Endothelial cell of umbilical vein (primary cell): ENCODE data around the gene KIF25. TPM values are rescaled to one million over a fixed set of nuclear protein-coding genes. Genes with fewer than 3 reads are reported as not detected.

Source experiments
- BruUV-seq: library from RNA; stranded (reverse); fragments of 400-500 nt; replicated peaks from 2 replicates; lab custom pipeline; 2021; lab: Mats Ljungman, UMichigan
- CTCF ChIA-PET: fragments of 300-600, 350-600 bp; sonication (Branson Sonifier 250); formaldehyde crosslinking; loops from one replicate; lab custom pipeline; 2021; ENCODE audit warnings: antibody characterized with exemption, inconsistent platforms; lab: Charles Lee
- POLR2A ChIA-PET: fragments of 300-600, 350-600 bp; sonication (Branson Sonifier 250); formaldehyde crosslinking; loops from one replicate; lab custom pipeline; 2021; ENCODE audit warnings: antibody characterized with exemption, inconsistent platforms; lab: Charles Lee
- DNase-seq: peaks from one replicate; pipeline ENCODE4 v3.0.0-alpha.2; 2011; ENCODE audit warnings: low read depth, low spot score
- FAIRE-seq: peaks from 2 replicates; lab custom pipeline; 2011; peaks lifted over from hg19 to GRCh38; lab: Jason Lieb, UNC
- H2AFZ ChIP-seq: 2 replicates; pipeline ENCODE4 v1.6.0; 2012; ENCODE audit warnings: low read depth, low read length, control low read depth, inconsistent platforms
- H3K27ac ChIP-seq: 2 replicates; pipeline ENCODE4 v1.5.1; 2011; ENCODE audit warnings: low read depth, mild to moderate bottlenecking, control low read depth, low read length, moderate library complexity; ENCODE audit not compliant: insufficient read depth
- H3K27me3 ChIP-seq, 2 experiments: 2 replicates each; pipeline versions ENCODE4 v1.6.0 to v1.6.1; 2011; ENCODE audit warnings: low read length in 2 of 2, mixed read lengths in 1 of 2; ENCODE audit not compliant: control insufficient read depth in 2 of 2, insufficient read depth in 2 of 2
- H3K36me3 ChIP-seq, 2 experiments: 2 replicates in 1 of 2; 3 replicates in 1 of 2; pipeline ENCODE4 v1.5.1; 2011; ENCODE audit warnings: low read length in 2 of 2, mild to moderate bottlenecking in 1 of 2, moderate library complexity in 1 of 2; ENCODE audit not compliant: control insufficient read depth in 2 of 2, insufficient read depth in 2 of 2; ENCODE audit errors: extremely low read depth in 1 of 2
- H3K4me1 ChIP-seq: 3 replicates; pipeline ENCODE4 v1.5.1; 2011; ENCODE audit warnings: mild to moderate bottlenecking, low read length; ENCODE audit not compliant: control insufficient read depth, insufficient read depth; ENCODE audit errors: extremely low read depth
- H3K4me2 ChIP-seq: 2 replicates; pipeline ENCODE4 v1.6.1; 2011; ENCODE audit warnings: low read length, control low read depth, mixed read lengths; ENCODE audit not compliant: insufficient read depth
- H3K4me3 ChIP-seq, 3 experiments: fragments of 200-600 bp in 1 of 3; sonication (generic), shearing (Covaris generic) in 1 of 3; replicated peaks in 1 of 3; 2 replicates each; pipeline ENCODE4 v1.5.1; 2011 to 2016; ENCODE audit warnings: control low read depth in 3 of 3, low read length in 3 of 3, mild to moderate bottlenecking in 2 of 3, inconsistent platforms in 1 of 3, low read depth in 1 of 3, moderate library complexity in 1 of 3; ENCODE audit not compliant: insufficient read depth in 1 of 3
- H3K79me2 ChIP-seq: 2 replicates; pipeline ENCODE4 v1.6.0; 2012; ENCODE audit warnings: low read length, inconsistent platforms; ENCODE audit not compliant: control insufficient read depth, insufficient read depth
- H3K9ac ChIP-seq: replicated peaks from 2 replicates; pipeline ENCODE3; 2011; ENCODE audit warnings: low read length, control low read depth; ENCODE audit not compliant: insufficient read depth; ENCODE audit errors: extremely low read depth
- H3K9me1 ChIP-seq: replicated peaks from 3 replicates; pipeline ENCODE4 v1.6.0; 2011; ENCODE audit warnings: mild to moderate bottlenecking, low read length; ENCODE audit not compliant: control insufficient read depth, insufficient read depth; ENCODE audit errors: extremely low read depth
- H3K9me3 ChIP-seq: replicated peaks from 2 replicates; pipeline ENCODE4 v1.5.1; 2012; ENCODE audit warnings: low read length, inconsistent platforms; ENCODE audit not compliant: control insufficient read depth, insufficient read depth
- H4K20me1 ChIP-seq: replicated peaks from 2 replicates; pipeline ENCODE3; 2011; ENCODE audit warnings: mild to moderate bottlenecking, low read length; ENCODE audit not compliant: control insufficient read depth, insufficient read depth; ENCODE audit errors: extremely low read depth
- EZH2 ChIP-seq: IDR thresholded peaks from 2 replicates; pipeline ENCODE4 v1.6.1; 2012; ENCODE audit warnings: borderline replicate concordance, low read depth, mild to moderate bottlenecking, moderate library complexity, low read length, inconsistent platforms; ENCODE audit not compliant: severe bottlenecking
- FOS ChIP-seq: IDR thresholded peaks from 2 replicates; pipeline ENCODE4 v1.6.1; 2011; ENCODE audit warnings: mild to moderate bottlenecking, low read length, moderate library complexity, borderline replicate concordance; ENCODE audit not compliant: insufficient read depth
- GATA2 ChIP-seq: IDR thresholded peaks from 2 replicates; pipeline ENCODE4 v1.7.0; 2011; ENCODE audit warnings: low read depth, mild to moderate bottlenecking, moderate library complexity, mixed read lengths, low read length; ENCODE audit not compliant: insufficient read length, insufficient read depth
- JUN ChIP-seq: IDR thresholded peaks from 2 replicates; pipeline ENCODE4 v1.6.1; 2011; ENCODE audit warnings: borderline replicate concordance, low read depth; ENCODE audit not compliant: insufficient read length, insufficient read depth
- MYC ChIP-seq: IDR thresholded peaks from one replicate; pipeline ENCODE4 v1.6.1; 2011; ENCODE audit warnings: mild to moderate bottlenecking, low read depth, low read length
- POLR2A ChIP-seq: IDR thresholded peaks from 2 replicates; pipeline ENCODE4 v1.6.1; 2012; ENCODE audit warnings: low read depth, mild to moderate bottlenecking, control low read depth, low read length
- POLR2AphosphoS5 ChIP-seq: IDR thresholded peaks from 2 replicates; pipeline ENCODE4 v1.6.1; 2012; ENCODE audit warnings: low read depth, mild to moderate bottlenecking, control low read depth, low read length, moderate library complexity; ENCODE audit not compliant: insufficient read depth
- dilution Hi-C: fragments of 300-500 bp; cut with MboI; formaldehyde crosslinking; loops from one replicate; pipeline ENCODE4 v1.15.0; 2019; ENCODE audit warnings: low sequenced_read_pairs; ENCODE audit not compliant: extremely low pct_ligation_motif_present
- intact Hi-C: fragments of 100-400 bp; cut with micrococcal nuclease; formaldehyde crosslinking; loops from one replicate; pipeline ENCODE4 v1.10.0; 2022
- polyA plus RNA-seq, 4 experiments: library from polyadenylated mRNA; depleted of rRNA in 3 of 4; stranded (reverse) in 3 of 4; unstranded in 1 of 4; fragments of >200 nt; gene quantifications; 2 replicates each; pipeline versions ENCODE4 v1.2.1 to v1.2.3, GENCODE V29; 2011 to 2012; ENCODE audit warnings: missing spikeins in 1 of 4
- total RNA-seq: library from RNA; stranded (reverse); gene quantifications from 2 replicates; pipeline ENCODE4 v1.2.3, GENCODE V29; 2021
- TF ChIP-seq, protein P1 (sequence below): IDR thresholded peaks from 2 replicates; pipeline ENCODE4 v1.6.1; 2011; ENCODE audit not compliant: insufficient read depth, insufficient read length
- TF ChIP-seq, protein P2 (sequence below), 2 donors: IDR thresholded peaks; 1 replicate in 1 of 2; 2 replicates in 1 of 2; pipeline ENCODE4 v1.5.1; 2011; ENCODE audit warnings: low read length in 2 of 2, mild to moderate bottlenecking in 2 of 2, moderate library complexity in 2 of 2, control low read depth in 1 of 2, inconsistent platforms in 1 of 2, low read depth in 1 of 2; ENCODE audit not compliant: insufficient read depth in 1 of 2; ENCODE audit errors: extremely low read depth in 1 of 2

The KIF25 gene
- total and polyA plus RNA-seq, 2 donors (not counting 3 experiments of a cell fraction or from before 2014, with no cell fraction given) = not detected

DNA sequence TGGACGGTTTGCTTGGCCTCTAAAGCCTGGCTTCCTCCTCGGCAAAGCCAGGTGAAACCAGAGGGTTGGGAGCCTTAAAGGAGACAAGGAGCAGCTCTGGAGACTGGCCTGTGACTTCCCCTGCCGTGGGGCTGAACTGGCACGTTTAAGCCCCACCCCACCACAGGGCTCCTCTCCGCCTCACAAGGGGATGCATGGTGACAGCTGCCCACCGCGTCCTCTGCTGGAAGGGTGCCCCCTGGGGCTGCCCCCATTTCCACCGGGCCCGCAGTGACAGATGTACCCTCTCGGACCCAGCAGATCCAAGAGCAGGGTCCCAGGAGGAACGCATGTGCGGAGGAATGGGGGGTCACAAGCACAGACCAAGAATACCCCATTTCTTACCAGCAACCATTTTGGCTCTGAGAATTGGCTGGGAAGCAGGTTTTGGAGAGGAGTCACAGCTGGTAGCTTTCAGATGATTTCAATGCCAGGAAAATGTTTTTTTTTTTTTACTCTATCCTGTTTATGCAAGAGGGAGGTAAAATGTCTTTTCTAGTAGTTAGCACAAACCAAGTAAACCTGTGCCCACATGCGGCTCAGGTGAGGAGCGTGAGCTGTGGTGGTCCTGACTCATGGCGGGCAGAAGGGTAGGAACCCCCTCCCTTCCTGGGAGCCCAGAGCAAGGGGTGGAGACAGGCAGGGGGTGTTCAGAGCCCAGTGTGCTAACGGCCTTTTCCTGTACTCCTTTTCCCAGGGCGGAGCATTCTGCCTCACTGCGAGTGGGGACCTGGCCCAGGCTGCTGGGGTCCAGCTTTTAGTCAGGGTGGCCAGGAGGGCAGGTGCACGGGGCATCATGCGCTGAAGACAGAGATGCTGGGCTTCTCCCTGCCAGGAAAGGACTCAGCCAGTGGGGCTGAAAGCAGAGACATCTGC is 48.5 kb downstream of the KIF25 start:
- H3K27ac ChIP-seq = no peak overlapping the region
- dilution Hi-C loops (no loop called here), intact Hi-C loops (no loop called here)
- no peak overlapping the region for H3K4me3 ChIP-seq
- no peak overlapping the region for H2AFZ ChIP-seq
- H3K4me2 ChIP-seq = no peak overlapping the region
- CTCF ChIA-PET = no interaction called here
- H3K9me1 ChIP-seq = no peaks in the 10 kb centered on the region
- H3K36me3 ChIP-seq = no peaks in the 10 kb centered on the region
- DNase-seq (no peak), FAIRE-seq (no peak)
- POLR2A ChIA-PET = no interaction called here
- no peaks in the 10 kb centered on the region for H3K79me2 ChIP-seq
- no peaks in the 10 kb centered on the region for H3K9me3 ChIP-seq
- TF ChIP-seq POLR2AphosphoS5 (no peak), FOS (no peak), EZH2 (no peak), POLR2A (no peak), MYC (no peak), JUN (no peak), GATA2 (no peak)
- TF ChIP-seq, protein P1, sequence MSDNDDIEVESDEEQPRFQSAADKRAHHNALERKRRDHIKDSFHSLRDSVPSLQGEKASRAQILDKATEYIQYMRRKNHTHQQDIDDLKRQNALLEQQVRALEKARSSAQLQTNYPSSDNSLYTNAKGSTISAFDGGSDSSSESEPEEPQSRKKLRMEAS = no peak
- TF ChIP-seq, protein P2, sequence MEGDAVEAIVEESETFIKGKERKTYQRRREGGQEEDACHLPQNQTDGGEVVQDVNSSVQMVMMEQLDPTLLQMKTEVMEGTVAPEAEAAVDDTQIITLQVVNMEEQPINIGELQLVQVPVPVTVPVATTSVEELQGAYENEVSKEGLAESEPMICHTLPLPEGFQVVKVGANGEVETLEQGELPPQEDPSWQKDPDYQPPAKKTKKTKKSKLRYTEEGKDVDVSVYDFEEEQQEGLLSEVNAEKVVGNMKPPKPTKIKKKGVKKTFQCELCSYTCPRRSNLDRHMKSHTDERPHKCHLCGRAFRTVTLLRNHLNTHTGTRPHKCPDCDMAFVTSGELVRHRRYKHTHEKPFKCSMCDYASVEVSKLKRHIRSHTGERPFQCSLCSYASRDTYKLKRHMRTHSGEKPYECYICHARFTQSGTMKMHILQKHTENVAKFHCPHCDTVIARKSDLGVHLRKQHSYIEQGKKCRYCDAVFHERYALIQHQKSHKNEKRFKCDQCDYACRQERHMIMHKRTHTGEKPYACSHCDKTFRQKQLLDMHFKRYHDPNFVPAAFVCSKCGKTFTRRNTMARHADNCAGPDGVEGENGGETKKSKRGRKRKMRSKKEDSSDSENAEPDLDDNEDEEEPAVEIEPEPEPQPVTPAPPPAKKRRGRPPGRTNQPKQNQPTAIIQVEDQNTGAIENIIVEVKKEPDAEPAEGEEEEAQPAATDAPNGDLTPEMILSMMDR (IDR thresholded peaks at IDR 0.05; ENCODE audit: extremely low read depth in 1 of 2, insufficient read depth in 1 of 2, low read depth in 1 of 2, low read length in 2 of 2) = no peak
- H3K27me3 ChIP-seq = no peaks in the 10 kb centered on the region
- H4K20me1 ChIP-seq = no peaks in the 10 kb centered on the region
- H3K4me1 ChIP-seq = no peaks in the 10 kb centered on the region
- no TSS peak for BruUV-seq
- no peak overlapping the region for H3K9ac ChIP-seq
